MCF 10A (cell line): Measurements from ENCODE around the gene ANKRD28. TPM values are rescaled to one million over a fixed set of nuclear protein-coding genes. Genes with fewer than 3 reads are reported as not detected.
"Not testable (repeated sequence)": the region's sequence is repeated elsewhere in the genome, so short reads cannot be mapped to it uniquely, and the experiment has no call there.

ENCODE experiments used
- BruUV-seq: library from RNA; stranded (reverse); fragments of 400-500 nt; replicated peaks from 2 replicates; lab custom pipeline; 2021; lab: Mats Ljungman, UMichigan
- CTCF ChIA-PET: fragments of 300-600 bp; sonication (Branson Sonifier 250); formaldehyde crosslinking; extraction: SDS; loops from one replicate; lab custom pipeline; 2021; ENCODE audit warnings: antibody characterized with exemption, inconsistent platforms; lab: Yijun Ruan, JAX
- POLR2A ChIA-PET: fragments of 300-600, 350-650 bp; sonication (Branson Sonifier 250); formaldehyde crosslinking; extraction: SDS; loops from one replicate; lab custom pipeline; 2020; ENCODE audit warnings: antibody characterized with exemption, inconsistent platforms; lab: Yijun Ruan, JAX
- DNase-seq: peaks from one replicate; pipeline ENCODE4 v3.0.0-alpha.2; 2018; ENCODE audit not compliant: unreplicated experiment
- H3K27ac Mint-ChIP-seq: one replicate; pipeline ENCODE4 v1.8.0; 2022; ENCODE audit warnings: mild to moderate bottlenecking, low read depth, mixed read lengths; ENCODE audit not compliant: unreplicated experiment
- H3K27me3 Mint-ChIP-seq: one replicate; pipeline ENCODE4 v1.8.0; 2022; ENCODE audit warnings: mixed read lengths; ENCODE audit not compliant: insufficient read depth, unreplicated experiment
- H3K36me3 Mint-ChIP-seq: one replicate; pipeline ENCODE4 v1.8.0; 2022; ENCODE audit warnings: mild to moderate bottlenecking, moderate library complexity, mixed read lengths; ENCODE audit not compliant: insufficient read depth, unreplicated experiment
- H3K4me1 Mint-ChIP-seq: one replicate; pipeline ENCODE4 v1.8.0; 2022; ENCODE audit warnings: mixed read lengths; ENCODE audit not compliant: insufficient read depth, unreplicated experiment
- H3K4me3 Mint-ChIP-seq: one replicate; pipeline ENCODE4 v1.8.0; 2022; ENCODE audit warnings: mild to moderate bottlenecking, moderate library complexity, mixed read lengths; ENCODE audit not compliant: unreplicated experiment
- H3K9me3 Mint-ChIP-seq: one replicate; pipeline ENCODE4 v1.8.0; 2022; ENCODE audit warnings: mixed read lengths; ENCODE audit not compliant: unreplicated experiment
- CTCF ChIP-seq: fragments of 200-600 bp; IDR thresholded peaks from one replicate; pipeline ENCODE4 v1.8.0; 2022; ENCODE audit warnings: antibody characterized with exemption, mild to moderate bottlenecking; ENCODE audit not compliant: unreplicated experiment
- intact Hi-C: fragments of 100-400 bp; cut with micrococcal nuclease; formaldehyde crosslinking; loops from 2 replicates; pipeline ENCODE4 v1.14.1; 2022
- total RNA-seq: library from RNA; stranded (reverse); gene quantifications from 2 replicates; pipeline ENCODE4 v1.2.3, GENCODE V29; 2022

The ANKRD28 gene
- total RNA-seq, 1 experiment from 2014 or later = 79.0 TPM

- no peaks in the 10 kb centered on the region for H3K9me3 Mint-ChIP-seq
- CTCF ChIA-PET = interaction anchor here (0.6 kb wide), 1 partner anchor 424 kb away, joined by 4 read pairs; no protein-coding TSS in a partner anchor
- BruUV-seq = no TSS peak
- peaks cover 18% of the 10 kb centered on the region for H3K4me1 Mint-ChIP-seq
- intact Hi-C loops = no loop called here
- H3K36me3 Mint-ChIP-seq = peaks cover 6% of the 10 kb centered on the region
- DNase-seq = no peak
- H3K27ac Mint-ChIP-seq = no peak overlapping the region
- H3K27me3 Mint-ChIP-seq = no peaks in the 10 kb centered on the region
- no peak for TF ChIP-seq CTCF
- POLR2A ChIA-PET = interaction anchor here (1.0 kb wide), 1 partner anchor 36 kb away, joined by 3 read pairs; no protein-coding TSS in a partner anchor
- H3K4me3 Mint-ChIP-seq = no peak overlapping the region
These were observed 23.1 kb upstream of the ANKRD28 start for GRCh38 chr3:15820911-15821310.

- no peak overlapping the region for H3K27ac Mint-ChIP-seq
- peaks cover 18% of the 10 kb centered on the region for H3K4me1 Mint-ChIP-seq
- DNase-seq = no peak
- BruUV-seq = no TSS peak
- intact Hi-C loops = loop anchor here (5.0 to 10.0 kb wide), 3 partner anchors 133 to 615 kb away; partner anchors contain the start of genes CAPN7, EAF1 and METTL6
- no peak for TF ChIP-seq CTCF
- no peaks in the 10 kb centered on the region for H3K27me3 Mint-ChIP-seq
- H3K36me3 Mint-ChIP-seq = peaks cover 6% of the 10 kb centered on the region
- ChIA-PET CTCF (interaction anchor here (1.7 kb wide), 1 partner anchor 357 kb away, joined by 3 read pairs; no protein-coding TSS in a partner anchor), POLR2A (no interaction called here)
- H3K9me3 Mint-ChIP-seq = no peaks in the 10 kb centered on the region
- H3K4me3 Mint-ChIP-seq = no peak overlapping the region
These were observed 21.8 kb upstream of the ANKRD28 start for GRCh38 chr3:15819576-15819975.

GRCh38 chr3:15819043-15819442, 21.3 kb upstream of the ANKRD28 start:
- no peak for DNase-seq
- Mint-ChIP-seq H3K4me1 (peaks cover 18% of the 10 kb centered on the region), H3K27me3 (no peaks in the 10 kb centered on the region), H3K9me3 (no peaks in the 10 kb centered on the region), H3K4me3 (no peak overlapping the region), H3K36me3 (peaks cover 6% of the 10 kb centered on the region), H3K27ac (no peak overlapping the region)
- ChIA-PET CTCF (interaction anchor here (1.7 kb wide), 1 partner anchor 357 kb away, joined by 3 read pairs; no protein-coding TSS in a partner anchor), POLR2A (interaction anchor here (0.6 kb wide), 1 partner anchor 126 kb away, joined by 3 read pairs; no protein-coding TSS in a partner anchor)
- no peak for TF ChIP-seq CTCF
- BruUV-seq = no TSS peak
- intact Hi-C loops = loop anchor here (5.0 to 10.0 kb wide), 3 partner anchors 133 to 614 kb away; partner anchors contain the start of genes CAPN7, EAF1 and METTL6

GRCh38 chr3:15815696-15816095, 17.9 kb upstream of the ANKRD28 start:
- Mint-ChIP-seq H3K4me1 (peaks cover 18% of the 10 kb centered on the region), H3K27me3 (no peaks in the 10 kb centered on the region), H3K4me3 (no peak overlapping the region), H3K27ac (peak overlapping the region; percentile 27), H3K36me3 (peaks cover 6% of the 10 kb centered on the region), H3K9me3 (no peaks in the 10 kb centered on the region)
- peak; percentile 68 for DNase-seq
- intact Hi-C loops = loop anchor here (1.0 to 10.0 kb wide), 7 partner anchors 137 to 735 kb away; partner anchors contain the start of genes CAPN7, EAF1 and METTL6
- TF ChIP-seq CTCF = peak; percentile 43
- ChIA-PET POLR2A (interaction anchor here (0.9 to 1.6 kb wide), 4 partner anchors 44 to 428 kb away, joined by 3 to 5 read pairs (median 3); no protein-coding TSS in a partner anchor), CTCF (interaction anchor here (0.5 to 1.3 kb wide), 14 partner anchors 40 to 547 kb away, joined by 3 to 9 read pairs (median 3); partner anchors contain the start of genes DPH3, GALNT15 and OXNAD1)
- no TSS peak for BruUV-seq

GRCh38 chr3:15813079-15813478, 15.3 kb upstream of the ANKRD28 start:
- H3K36me3 Mint-ChIP-seq, H3K27ac Mint-ChIP-seq, H3K27me3 Mint-ChIP-seq, DNase-seq, H3K4me3 Mint-ChIP-seq, H3K9me3 Mint-ChIP-seq, BruUV-seq: not testable (repeated sequence)
- peaks cover 21% of the 10 kb centered on the region for H3K4me1 Mint-ChIP-seq
- intact Hi-C loops = loop anchor here (5.0 to 10.0 kb wide), 3 partner anchors 166 to 608 kb away; partner anchors contain the start of genes CAPN7, EAF1 and METTL6
- POLR2A ChIA-PET = interaction anchor here (1.2 to 1.8 kb wide), 6 partner anchors 15 to 451 kb away, joined by 3 to 5 read pairs (median 4); partner anchors contain the start of genes ANKRD28, DPH3 and OXNAD1
- CTCF ChIA-PET = interaction anchor here (0.6 to 4.2 kb wide), 16 partner anchors 11 to 671 kb away, joined by 3 to 35 read pairs (median 3); no protein-coding TSS in a partner anchor
